HEK293 (cell line): ENCODE data around the gene LIMK2.
A peak's percentile ranks its signal among the peaks of the same experiment; 100 is the strongest.

ENCODE experiments used
- CTCF ChIA-PET: fragments of 350-600 bp; formaldehyde crosslinking; extraction: SDS; loops from one replicate; lab custom pipeline; 2021; ENCODE audit warnings: antibody characterized with exemption; lab: Yijun Ruan, JAX
- POLR2A ChIA-PET: fragments of 300-600 bp; formaldehyde crosslinking; extraction: SDS; loops from one replicate; lab custom pipeline; 2020; ENCODE audit warnings: antibody characterized with exemption, inconsistent platforms; lab: Yijun Ruan, JAX
- H3K27ac ChIP-seq: fragments of 200-500 bp; sonication (Bioruptor generic); 2 replicates; pipeline ENCODE4 v1.5.1; 2014; ENCODE audit warnings: low read depth, low read length, control low read depth, inconsistent platforms; ENCODE audit errors: extremely low read depth
- H3K36me3 ChIP-seq, 2 experiments: fragments of 200-500 bp in 1 of 2; sonication (Bioruptor generic) in 1 of 2; 1 replicate in 1 of 2; 2 replicates in 1 of 2; pipeline ENCODE4 v1.5.1; 2014 to 2017; ENCODE audit warnings: inconsistent platforms in 2 of 2, low read length in 2 of 2; ENCODE audit not compliant: control insufficient read depth in 2 of 2, insufficient read depth in 1 of 2
- H3K4me1 ChIP-seq: fragments of 200-500 bp; sonication (Bioruptor generic); 2 replicates; pipeline ENCODE4 v1.5.1; 2014; ENCODE audit warnings: mild to moderate bottlenecking, low read length, inconsistent platforms; ENCODE audit not compliant: control insufficient read depth, insufficient read depth
- H3K4me3 ChIP-seq: 2 replicates; pipeline ENCODE4 v1.5.1; 2011; ENCODE audit warnings: low read depth, mild to moderate bottlenecking, control low read depth, low read length, moderate library complexity
- H3K9me3 ChIP-seq: fragments of 200-500 bp; sonication (Bioruptor generic); 2 replicates; pipeline ENCODE4 v1.5.1; 2014; ENCODE audit warnings: low read depth, low read length, inconsistent platforms; ENCODE audit not compliant: control insufficient read depth, insufficient read depth
- CTCF ChIP-seq: fragments of 450-650 bp; formaldehyde crosslinking; IDR thresholded peaks from 2 replicates; pipeline ENCODE4 v1.5.1; 2016; ENCODE audit warnings: missing biosample characterization, missing genetic modification characterization
- GLI2 ChIP-seq: fragments of 450-650 bp; formaldehyde crosslinking; IDR thresholded peaks from 2 replicates; pipeline ENCODE4; 2017; ENCODE audit warnings: missing biosample characterization, missing genetic modification characterization, low read depth, borderline replicate concordance
- HOXD13 ChIP-seq: sonication (generic); formaldehyde crosslinking; IDR thresholded peaks from 2 replicates; pipeline ENCODE4 v1.8.0; 2022; ENCODE audit warnings: missing genetic modification reagents, borderline replicate concordance
- KLF17 ChIP-seq: fragments of 450-650 bp; formaldehyde crosslinking; IDR thresholded peaks from 2 replicates; pipeline ENCODE4 v1.5.1; 2016; ENCODE audit warnings: missing biosample characterization, missing genetic modification characterization
- PRDM4 ChIP-seq: fragments of 450-650 bp; formaldehyde crosslinking; IDR thresholded peaks from 2 replicates; pipeline ENCODE4 v1.5.1; 2017; ENCODE audit warnings: missing biosample characterization, missing genetic modification characterization
- SCRT1 ChIP-seq: fragments of 450-650 bp; formaldehyde crosslinking; IDR thresholded peaks from 2 replicates; pipeline ENCODE4 v1.5.1; 2016; ENCODE audit warnings: missing biosample characterization, missing genetic modification characterization, borderline replicate concordance
- YY2 ChIP-seq: fragments of 450-650 bp; formaldehyde crosslinking; IDR thresholded peaks from 2 replicates; pipeline ENCODE4 v1.5.1; 2016; ENCODE audit warnings: missing biosample characterization, missing genetic modification characterization
- ZFHX2 ChIP-seq: fragments of 450-650 bp; formaldehyde crosslinking; conservative IDR thresholded peaks from 2 replicates; pipeline ENCODE4 v1.5.1; 2016; ENCODE audit warnings: missing biosample characterization, missing genetic modification characterization
- ZNF10 ChIP-seq: fragments of 450-650 bp; formaldehyde crosslinking; IDR thresholded peaks from 2 replicates; pipeline ENCODE4 v1.5.1; 2017; ENCODE audit warnings: missing biosample characterization, missing genetic modification characterization
- ZNF138 ChIP-seq: fragments of 450-650 bp; formaldehyde crosslinking; IDR thresholded peaks from 2 replicates; pipeline ENCODE4 v1.5.1; 2016; ENCODE audit warnings: missing biosample characterization, missing genetic modification characterization, borderline replicate concordance
- ZNF184 ChIP-seq: fragments of 450-650 bp; IDR thresholded peaks from 2 replicates; pipeline ENCODE4 v1.5.1; 2018; ENCODE audit warnings: missing biosample characterization, mild to moderate bottlenecking, missing genetic modification characterization
- ZNF239 ChIP-seq: fragments of 450-650 bp; formaldehyde crosslinking; IDR thresholded peaks from 2 replicates; pipeline ENCODE4 v1.5.1; 2016; ENCODE audit warnings: missing biosample characterization, missing genetic modification characterization
- ZNF26 ChIP-seq: fragments of 450-650 bp; formaldehyde crosslinking; IDR thresholded peaks from 2 replicates; pipeline ENCODE4 v1.5.1; 2016; ENCODE audit warnings: missing biosample characterization, missing genetic modification characterization
- ZNF266 ChIP-seq: fragments of 450-650 bp; formaldehyde crosslinking; IDR thresholded peaks from 2 replicates; pipeline ENCODE4 v1.5.1; 2016; ENCODE audit warnings: missing biosample characterization, missing genetic modification characterization, low read depth
- ZNF404 ChIP-seq: fragments of 450-650 bp; formaldehyde crosslinking; IDR thresholded peaks from 2 replicates; pipeline ENCODE4 v1.5.1; 2017; ENCODE audit warnings: missing biosample characterization, missing genetic modification characterization
- ZNF530 ChIP-seq: fragments of 450-650 bp; formaldehyde crosslinking; IDR thresholded peaks from 2 replicates; pipeline ENCODE4 v1.5.1; 2016; ENCODE audit warnings: low read depth, missing biosample characterization, missing genetic modification characterization
- ZNF580 ChIP-seq: fragments of 450-650 bp; formaldehyde crosslinking; IDR thresholded peaks from 2 replicates; pipeline ENCODE4 v1.5.1; 2016; ENCODE audit warnings: missing biosample characterization, missing genetic modification characterization
- ZNF596 ChIP-seq: fragments of 450-650 bp; IDR thresholded peaks from 2 replicates; pipeline ENCODE4 v1.5.0; 2018; ENCODE audit warnings: missing biosample characterization, mild to moderate bottlenecking, missing genetic modification characterization, moderate library complexity
- ZNF621 ChIP-seq: fragments of 450-650 bp; formaldehyde crosslinking; IDR thresholded peaks from 2 replicates; pipeline ENCODE4 v1.5.1; 2017; ENCODE audit warnings: missing biosample characterization, missing genetic modification characterization
- ZNF654 ChIP-seq: fragments of 450-650 bp; formaldehyde crosslinking; IDR thresholded peaks from 2 replicates; pipeline ENCODE4 v1.5.1; 2016; ENCODE audit warnings: low read depth, missing biosample characterization, missing genetic modification characterization
- ZNF664 ChIP-seq: fragments of 450-650 bp; formaldehyde crosslinking; IDR thresholded peaks from 2 replicates; pipeline ENCODE4 v1.5.1; 2016; ENCODE audit warnings: missing biosample characterization, missing genetic modification characterization
- ZNF837 ChIP-seq: fragments of 450-650 bp; formaldehyde crosslinking; IDR thresholded peaks from 2 replicates; pipeline ENCODE4 v1.5.1; 2016; ENCODE audit warnings: missing biosample characterization, missing genetic modification characterization

Gene LIMK2

GRCh38 chr22:31305194-31305593 lies 93.1 kb downstream of the LIMK2 start (continued):
- TF ChIP-seq KLF17 (tag by site-specific recombination): no peak
- TF ChIP-seq ZNF10 (tag by site-specific recombination): no peak
- no peak for TF ChIP-seq SCRT1 (tag by site-specific recombination)
- no peak for TF ChIP-seq ZNF404
- TF ChIP-seq YY2 (tag by site-specific recombination): no peak

GRCh38 chr22:31308181-31308580 lies 96.1 kb downstream of the LIMK2 start:
- Histone ChIP-seq H3K27ac (no peak overlapping the region), H3K4me3 (no peak overlapping the region), H3K36me3 (no peaks in the 10 kb centered on the region; a peak in 2 of 3 replicates), H3K4me1 (no peaks in the 10 kb centered on the region), H3K9me3 (no peaks in the 10 kb centered on the region)
- ChIA-PET POLR2A (interaction anchor here (0.5 kb wide), 1 partner anchor 148 kb away, joined by 4 read pairs; the partner anchor contains the start of gene RNF185), CTCF (no interaction called here)
- TF ChIP-seq ZNF837 (no peak), ZNF239 (tag by site-specific recombination) (no peak), ZNF184 (tag by site-specific recombination) (no peak), ZNF138 (no peak), ZNF530 (tag by site-specific recombination) (no peak), ZNF621 (no peak), ZFHX2 (no peak), ZNF596 (tag by site-specific recombination) (no peak), HOXD13 (CRISPR knock-in tag) (no peak), ZNF580 (no peak), ZNF266 (tag by site-specific recombination) (no peak), YY2 (tag by site-specific recombination) (no peak), ZNF10 (tag by site-specific recombination) (no peak), GLI2 (no peak)

GRCh38 chr22:31313366-31314147 lies 101.5 kb downstream of the LIMK2 start:
- CTCF ChIA-PET: interaction anchor here (0.6 to 4.9 kb wide), 35 partner anchors 8 to 1510 kb away, joined by 3 to 100 read pairs (median 4); partner anchors contain the start of genes LIMK2, PIK3IP1 and SELENOM
- no peaks in the 10 kb centered on the region; a peak in 2 of 3 replicates for H3K36me3 ChIP-seq
- TF ChIP-seq CTCF (tag by site-specific recombination): peak; percentile 31; the same call in 1 of the 2 replicates
- peak; percentile 56; the same call in 1 of the 2 replicates for TF ChIP-seq PRDM4 (tag by site-specific recombination)
- no peak for TF ChIP-seq ZNF26 (tag by site-specific recombination)
- TF ChIP-seq ZNF654 (tag by site-specific recombination): peak; percentile 56
- 0 out of 2 replicates have a peak, but pooled peaks have one; percentile 20 for TF ChIP-seq ZNF664 (tag by site-specific recombination)
- no peaks in the 10 kb centered on the region for H3K4me1 ChIP-seq
- H3K4me3 ChIP-seq: no peak overlapping the region
- POLR2A ChIA-PET: interaction anchor here (0.6 to 1.2 kb wide), 5 partner anchors 21 to 100 kb away, joined by 3 to 6 read pairs (median 4); partner anchors contain the start of genes PATZ1 and PIK3IP1
- H3K9me3 ChIP-seq: no peaks in the 10 kb centered on the region
- H3K27ac ChIP-seq: no peak overlapping the region
